Measurements from ENCODE around the gene SYMPK.
A peak's percentile ranks its signal among the peaks of the same experiment; 100 is the strongest.

The SYMPK gene

DNA sequence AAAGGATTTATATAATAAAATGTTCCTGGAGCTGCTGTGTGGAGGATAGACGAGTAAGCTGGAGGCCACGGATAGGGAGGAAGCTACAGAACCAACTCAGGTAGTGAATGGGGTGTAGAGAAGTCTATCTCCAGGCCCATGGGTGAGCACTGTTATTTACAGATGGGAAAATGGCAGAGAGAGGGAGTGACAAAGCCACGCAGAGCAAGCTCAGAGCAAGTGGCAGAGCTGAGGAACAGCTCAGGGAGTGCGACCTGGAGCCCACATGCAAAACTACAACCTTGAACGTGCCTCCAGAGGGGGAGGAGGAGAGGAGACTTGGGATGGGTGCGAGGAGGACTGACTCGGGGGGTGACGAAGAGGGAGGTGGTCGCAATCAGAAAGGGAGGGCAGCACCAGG lies 34.4 kb downstream of the SYMPK start:
- no peak for ATAC-seq
- TF ChIP-seq, protein P1, sequence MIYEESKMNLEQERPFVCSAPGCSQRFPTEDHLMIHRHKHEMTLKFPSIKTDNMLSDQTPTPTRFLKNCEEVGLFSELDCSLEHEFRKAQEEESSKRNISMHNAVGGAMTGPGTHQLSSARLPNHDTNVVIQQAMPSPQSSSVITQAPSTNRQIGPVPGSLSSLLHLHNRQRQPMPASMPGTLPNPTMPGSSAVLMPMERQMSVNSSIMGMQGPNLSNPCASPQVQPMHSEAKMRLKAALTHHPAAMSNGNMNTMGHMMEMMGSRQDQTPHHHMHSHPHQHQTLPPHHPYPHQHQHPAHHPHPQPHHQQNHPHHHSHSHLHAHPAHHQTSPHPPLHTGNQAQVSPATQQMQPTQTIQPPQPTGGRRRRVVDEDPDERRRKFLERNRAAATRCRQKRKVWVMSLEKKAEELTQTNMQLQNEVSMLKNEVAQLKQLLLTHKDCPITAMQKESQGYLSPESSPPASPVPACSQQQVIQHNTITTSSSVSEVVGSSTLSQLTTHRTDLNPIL (CRISPR knock-in tag; IDR thresholded peaks at IDR 0.05; ENCODE audit: low read depth), result no peak
- TF ChIP-seq BACH2 (CRISPR knock-in tag; IDR thresholded peaks at IDR 0.05; ENCODE audit: borderline replicate concordance) (no peak), ZNF565 (CRISPR knock-in tag; conservative IDR thresholded peaks at IDR 0.05; ENCODE audit: low read depth) (no peak), ZC3H10 (CRISPR knock-in tag; IDR thresholded peaks at IDR 0.05) (no peak), OSR1 (CRISPR knock-in tag; IDR thresholded peaks at IDR 0.05) (no peak), ESRRG (CRISPR knock-in tag; IDR thresholded peaks at IDR 0.05) (no peak), ISL1 (CRISPR knock-in tag; IDR thresholded peaks at IDR 0.05) (no peak), CSDC2 (CRISPR knock-in tag; IDR thresholded peaks at IDR 0.05) (no peak), PPARA (CRISPR knock-in tag; IDR thresholded peaks at IDR 0.05; ENCODE audit: borderline replicate concordance) (no peak), ZFP30 (CRISPR knock-in tag; IDR thresholded peaks at IDR 0.05) (no peak), GLIS3 (CRISPR knock-in tag; IDR thresholded peaks at IDR 0.05) (no peak), PATZ1 (CRISPR knock-in tag; IDR thresholded peaks at IDR 0.05; ENCODE audit: borderline replicate concordance) (no peak), ARNTL (CRISPR knock-in tag; IDR thresholded peaks at IDR 0.05; ENCODE audit: borderline replicate concordance, low read depth) (no peak), ZNF8 (CRISPR knock-in tag; IDR thresholded peaks at IDR 0.05) (no peak), TOX (CRISPR knock-in tag; IDR thresholded peaks at IDR 0.05; ENCODE audit: borderline replicate concordance) (no peak), ZNF70 (CRISPR knock-in tag; IDR thresholded peaks at IDR 0.05) (no peak), CSRNP3 (CRISPR knock-in tag; IDR thresholded peaks at IDR 0.05) (no peak)
- TF ChIP-seq, protein P2, sequence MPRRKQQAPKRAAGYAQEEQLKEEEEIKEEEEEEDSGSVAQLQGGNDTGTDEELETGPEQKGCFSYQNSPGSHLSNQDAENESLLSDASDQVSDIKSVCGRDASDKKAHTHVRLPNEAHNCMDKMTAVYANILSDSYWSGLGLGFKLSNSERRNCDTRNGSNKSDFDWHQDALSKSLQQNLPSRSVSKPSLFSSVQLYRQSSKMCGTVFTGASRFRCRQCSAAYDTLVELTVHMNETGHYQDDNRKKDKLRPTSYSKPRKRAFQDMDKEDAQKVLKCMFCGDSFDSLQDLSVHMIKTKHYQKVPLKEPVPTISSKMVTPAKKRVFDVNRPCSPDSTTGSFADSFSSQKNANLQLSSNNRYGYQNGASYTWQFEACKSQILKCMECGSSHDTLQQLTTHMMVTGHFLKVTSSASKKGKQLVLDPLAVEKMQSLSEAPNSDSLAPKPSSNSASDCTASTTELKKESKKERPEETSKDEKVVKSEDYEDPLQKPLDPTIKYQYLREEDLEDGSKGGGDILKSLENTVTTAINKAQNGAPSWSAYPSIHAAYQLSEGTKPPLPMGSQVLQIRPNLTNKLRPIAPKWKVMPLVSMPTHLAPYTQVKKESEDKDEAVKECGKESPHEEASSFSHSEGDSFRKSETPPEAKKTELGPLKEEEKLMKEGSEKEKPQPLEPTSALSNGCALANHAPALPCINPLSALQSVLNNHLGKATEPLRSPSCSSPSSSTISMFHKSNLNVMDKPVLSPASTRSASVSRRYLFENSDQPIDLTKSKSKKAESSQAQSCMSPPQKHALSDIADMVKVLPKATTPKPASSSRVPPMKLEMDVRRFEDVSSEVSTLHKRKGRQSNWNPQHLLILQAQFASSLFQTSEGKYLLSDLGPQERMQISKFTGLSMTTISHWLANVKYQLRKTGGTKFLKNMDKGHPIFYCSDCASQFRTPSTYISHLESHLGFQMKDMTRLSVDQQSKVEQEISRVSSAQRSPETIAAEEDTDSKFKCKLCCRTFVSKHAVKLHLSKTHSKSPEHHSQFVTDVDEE (CRISPR knock-in tag; IDR thresholded peaks at IDR 0.05), result no peak

GRCh38 chr19:45827459-45828093 lies 35.4 kb downstream of the SYMPK start:
- no peak for ATAC-seq
- TF ChIP-seq ZFP3 (CRISPR knock-in tag; IDR thresholded peaks at IDR 0.05) (0 out of 2 replicates have a peak, but pooled peaks have one; percentile 26), SNAI2 (CRISPR knock-in tag; IDR thresholded peaks at IDR 0.05) (no peak)

DNA sequence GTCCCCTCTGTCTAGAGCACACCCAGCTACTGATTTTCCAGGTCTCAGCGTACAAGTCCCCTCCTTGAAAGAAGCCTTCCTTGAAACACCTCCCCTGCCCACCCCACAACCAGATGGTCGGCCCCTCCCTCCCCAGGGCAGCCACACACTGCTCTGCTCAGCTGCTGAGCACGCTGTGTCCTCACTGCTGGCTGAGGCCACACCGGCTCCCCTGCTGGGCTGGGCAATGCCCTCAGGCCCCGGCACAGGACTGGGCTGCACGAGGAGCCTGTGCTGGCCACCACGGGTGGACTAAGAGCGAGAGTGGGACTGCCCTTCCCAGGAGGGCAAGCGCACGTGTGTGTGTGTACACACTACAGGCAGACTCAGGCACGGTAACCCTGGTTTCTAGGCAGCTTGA lies 36.0 kb downstream of the SYMPK start:
- TF ChIP-seq ESRRG (CRISPR knock-in tag; IDR thresholded peaks at IDR 0.05), result no peak
- ATAC-seq, result peak; percentile 16; the same call in 1 of the 3 replicates

GRCh38 chr19:45825917-45826893 lies 36.7 kb downstream of the SYMPK start:
- no peak for ATAC-seq
- TF ChIP-seq PATZ1 (CRISPR knock-in tag; IDR thresholded peaks at IDR 0.05; ENCODE audit: borderline replicate concordance), result no peak
- TF ChIP-seq BACH2 (CRISPR knock-in tag; IDR thresholded peaks at IDR 0.05; ENCODE audit: borderline replicate concordance), result no peak
- TF ChIP-seq TCF4 (CRISPR knock-in tag; IDR thresholded peaks at IDR 0.05; ENCODE audit: borderline replicate concordance), result no peak
- no peak for TF ChIP-seq ZNF70 (CRISPR knock-in tag; IDR thresholded peaks at IDR 0.05)
- TF ChIP-seq ESRRG (CRISPR knock-in tag; IDR thresholded peaks at IDR 0.05), result no peak
- no peak for TF ChIP-seq SNAI2 (CRISPR knock-in tag; IDR thresholded peaks at IDR 0.05)
- no peak for TF ChIP-seq ZFP30 (CRISPR knock-in tag; IDR thresholded peaks at IDR 0.05)
- no peak for TF ChIP-seq CSRNP3 (CRISPR knock-in tag; IDR thresholded peaks at IDR 0.05)
